Prostate gland (tissue), 2 donors: Measurements from ENCODE around the gene SEC63. TPM values are rescaled to one million over a fixed set of nuclear protein-coding genes. Genes with fewer than 3 reads are reported as not detected.

ENCODE experiments used
- DNase-seq: peaks from one replicate; pipeline ENCODE4 v3.0.0-alpha.2; 2019; ENCODE audit warnings: low spot score
- H3K27ac ChIP-seq, 2 donors: fragments of 200-600 bp; sonication (generic); 2 replicates each; pipeline ENCODE4 v1.5.1; 2017 to 2019
- H3K27me3 ChIP-seq: fragments of 200-600 bp; sonication (generic); replicated peaks from 2 replicates; pipeline ENCODE4 v1.5.1; 2019; ENCODE audit not compliant: insufficient read depth
- H3K36me3 ChIP-seq, 2 donors: fragments of 200-600 bp; sonication (generic); 1 replicate in 1 of 2; 2 replicates in 1 of 2; pipeline versions ENCODE4 v1.5.1 to v1.8.1; 2017 to 2019
- H3K4me1 ChIP-seq: fragments of 200-600 bp; sonication (generic); replicated peaks from 2 replicates; pipeline ENCODE4 v1.5.1; 2019
- H3K4me3 ChIP-seq, 2 donors: fragments of 200-600 bp; sonication (generic); 2 replicates each; pipeline ENCODE4 v1.5.1; 2017 to 2019
- H3K9me3 ChIP-seq: fragments of 200-600 bp; sonication (generic); 2 replicates; pipeline ENCODE4 v1.5.1; 2017
- POLR2A ChIP-seq: fragments of 450-650 bp; IDR thresholded peaks from one replicate; pipeline ENCODE4 v1.6.1; 2016; ENCODE audit warnings: antibody characterized with exemption, mild to moderate bottlenecking
- POLR2AphosphoS5 ChIP-seq: sonication (generic); formaldehyde crosslinking; IDR thresholded peaks from one replicate; pipeline ENCODE4 v1.6.1; 2017; ENCODE audit warnings: antibody characterized with exemption
- WGBS: methylation state at CpG from one replicate; pipeline ENCODE4 v1.1.5; 2018; 5-methylcytosine and 5-hydroxymethylcytosine counted together
- intact Hi-C: fragments of 100-400 bp; cut with DNase I; formaldehyde crosslinking; loops from one replicate; pipeline ENCODE4 v1.14.2; 2022
- total RNA-seq, 2 donors: library from RNA; depleted of rRNA; stranded (reverse); fragments of >200 nt; gene quantifications; one replicate each; pipeline ENCODE4 v1.1.0, GENCODE V29; 2016
- TF ChIP-seq, protein P1 (sequence below), 4 experiments: fragments of 200-600 bp in 2 of 4; fragments of 450-650 bp in 2 of 4; sonication (generic) in 2 of 4; IDR thresholded peaks; 1 replicate in 3 of 4; 2 replicates in 1 of 4; pipeline ENCODE4 v1.5.1; 2016 to 2019; ENCODE audit warnings: antibody characterized with exemption in 4 of 4, mild to moderate bottlenecking in 2 of 4, moderate library complexity in 2 of 4

Gene SEC63
- total RNA-seq, 2 donors from 2014 or later = 28.6 to 35.2 TPM

DNA sequence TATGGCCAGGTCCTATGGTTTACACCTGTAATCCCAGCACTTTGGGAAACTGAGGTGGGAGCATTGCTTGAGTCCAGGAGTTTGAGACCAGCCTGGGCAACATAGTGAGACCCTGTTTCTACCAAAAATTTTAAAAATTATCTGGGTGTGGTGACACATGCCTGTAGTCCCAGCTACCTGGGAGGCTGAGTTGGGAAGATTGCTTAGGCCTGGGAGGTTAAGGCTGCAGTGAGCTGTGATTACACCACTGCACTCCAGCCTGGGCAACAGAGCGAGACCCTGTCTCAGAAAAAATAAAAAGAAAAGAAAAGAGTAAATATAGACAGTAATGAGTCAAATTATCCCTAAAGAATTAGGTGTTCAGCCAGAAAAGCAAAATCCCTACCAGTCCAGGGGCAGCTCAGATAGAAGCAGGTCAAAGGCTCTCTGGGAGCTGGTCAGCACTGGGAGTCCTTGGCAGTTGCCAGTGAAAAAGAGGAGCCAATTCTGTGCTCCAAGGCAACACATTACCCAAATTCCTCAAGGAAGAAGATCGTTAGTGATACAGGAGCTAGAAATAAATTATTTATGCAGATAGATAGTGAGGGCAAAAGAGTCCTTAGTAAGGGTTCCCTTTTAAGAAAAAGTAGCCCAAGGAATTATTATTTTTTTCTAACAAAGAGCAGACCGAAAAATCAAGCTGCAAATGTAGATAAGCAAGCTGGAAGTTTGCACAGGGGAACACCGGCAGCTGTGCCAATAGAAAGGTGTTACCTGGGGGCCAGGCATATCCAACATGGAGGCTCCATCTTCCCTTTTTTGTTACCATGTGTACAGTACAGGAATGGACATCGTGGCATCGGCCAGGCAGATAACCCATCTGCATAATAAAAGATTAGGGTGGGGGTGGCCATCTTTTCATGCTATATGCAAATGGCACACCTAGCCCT lies 31.4 kb upstream of the SEC63 start:
- Histone ChIP-seq H3K27me3 (no peaks in the 10 kb centered on the region), H3K9me3 (no peaks in the 10 kb centered on the region), H3K36me3 (no peaks in the 10 kb centered on the region), H3K4me1 (no peaks in the 10 kb centered on the region), H3K27ac (no peak overlapping the region), H3K4me3 (no peak overlapping the region)
- no peak for DNase-seq
- intact Hi-C loops = loop anchor here (10.0 kb wide), 1 partner anchor 535 kb away; no protein-coding TSS in a partner anchor
- 54% methylated on average over 6 of the region's 6 CpGs for WGBS
- TF ChIP-seq POLR2AphosphoS5 (no peak), POLR2A (no peak)
- TF ChIP-seq, protein P1, sequence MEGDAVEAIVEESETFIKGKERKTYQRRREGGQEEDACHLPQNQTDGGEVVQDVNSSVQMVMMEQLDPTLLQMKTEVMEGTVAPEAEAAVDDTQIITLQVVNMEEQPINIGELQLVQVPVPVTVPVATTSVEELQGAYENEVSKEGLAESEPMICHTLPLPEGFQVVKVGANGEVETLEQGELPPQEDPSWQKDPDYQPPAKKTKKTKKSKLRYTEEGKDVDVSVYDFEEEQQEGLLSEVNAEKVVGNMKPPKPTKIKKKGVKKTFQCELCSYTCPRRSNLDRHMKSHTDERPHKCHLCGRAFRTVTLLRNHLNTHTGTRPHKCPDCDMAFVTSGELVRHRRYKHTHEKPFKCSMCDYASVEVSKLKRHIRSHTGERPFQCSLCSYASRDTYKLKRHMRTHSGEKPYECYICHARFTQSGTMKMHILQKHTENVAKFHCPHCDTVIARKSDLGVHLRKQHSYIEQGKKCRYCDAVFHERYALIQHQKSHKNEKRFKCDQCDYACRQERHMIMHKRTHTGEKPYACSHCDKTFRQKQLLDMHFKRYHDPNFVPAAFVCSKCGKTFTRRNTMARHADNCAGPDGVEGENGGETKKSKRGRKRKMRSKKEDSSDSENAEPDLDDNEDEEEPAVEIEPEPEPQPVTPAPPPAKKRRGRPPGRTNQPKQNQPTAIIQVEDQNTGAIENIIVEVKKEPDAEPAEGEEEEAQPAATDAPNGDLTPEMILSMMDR (IDR thresholded peaks at IDR 0.05) = no peak

DNA sequence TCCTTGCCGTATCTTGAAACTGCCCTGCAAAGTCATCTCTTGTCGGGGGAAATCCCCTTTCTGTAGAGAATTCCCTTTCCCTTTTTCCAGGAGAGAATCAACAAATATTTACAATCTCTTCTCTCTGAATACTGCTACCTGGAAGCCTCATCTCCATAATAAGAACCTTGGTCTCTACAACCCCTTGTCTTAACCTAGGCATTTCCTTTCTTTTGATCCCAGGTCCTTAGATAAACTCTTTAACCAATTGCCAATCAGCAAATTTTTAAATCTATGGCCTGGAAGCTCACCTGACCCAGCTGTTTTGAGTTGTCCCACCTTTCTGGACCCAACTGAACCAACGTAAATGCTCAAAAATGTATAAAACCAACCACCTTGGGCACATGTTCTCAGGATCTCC lies 30.6 kb upstream of the SEC63 start:
- TF ChIP-seq POLR2AphosphoS5 (no peak), POLR2A (no peak)
- TF ChIP-seq, protein P1 (IDR thresholded peaks at IDR 0.05) = no peak
- Histone ChIP-seq H3K27me3 (no peaks in the 10 kb centered on the region), H3K36me3 (no peaks in the 10 kb centered on the region), H3K4me3 (no peak overlapping the region), H3K4me1 (no peaks in the 10 kb centered on the region), H3K9me3 (no peaks in the 10 kb centered on the region), H3K27ac (no peak overlapping the region)
- no peak for DNase-seq
- intact Hi-C loops = loop anchor here (10.0 kb wide), 1 partner anchor 536 kb away; no protein-coding TSS in a partner anchor
- WGBS = 82% methylated on average over 3 of the region's 3 CpGs

DNA sequence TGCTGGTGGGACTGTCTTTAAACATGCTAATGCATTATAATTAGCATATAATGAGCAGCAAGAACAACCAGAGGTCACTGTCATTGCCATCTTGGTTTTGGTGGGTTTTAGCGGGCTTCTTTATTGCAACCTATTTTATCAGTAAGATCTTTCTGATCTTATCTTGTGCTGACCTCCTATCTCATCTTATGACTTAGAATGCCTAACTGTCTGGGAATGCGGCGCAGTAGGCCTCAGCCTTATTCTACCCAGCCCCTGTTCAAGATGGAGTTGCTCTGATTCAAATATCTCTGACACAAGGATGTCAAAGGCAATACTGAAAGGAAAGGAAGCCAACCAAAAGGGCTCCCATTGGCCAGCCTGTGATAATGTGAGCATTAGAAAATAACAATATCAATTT lies 29.8 kb upstream of the SEC63 start:
- TF ChIP-seq POLR2AphosphoS5 (no peak), POLR2A (no peak)
- TF ChIP-seq, protein P1 (IDR thresholded peaks at IDR 0.05) = no peak
- no peak for DNase-seq
- no peaks in the 10 kb centered on the region for H3K27me3 ChIP-seq
- no peaks in the 10 kb centered on the region for H3K36me3 ChIP-seq
- no peak overlapping the region for H3K4me3 ChIP-seq
- intact Hi-C loops = loop anchor here (10.0 kb wide), 1 partner anchor 537 kb away; no protein-coding TSS in a partner anchor
- no peaks in the 10 kb centered on the region for H3K9me3 ChIP-seq
- no peaks in the 10 kb centered on the region for H3K4me1 ChIP-seq
- 97% methylated on average over 3 of the region's 3 CpGs for WGBS
- H3K27ac ChIP-seq = no peak overlapping the region

DNA sequence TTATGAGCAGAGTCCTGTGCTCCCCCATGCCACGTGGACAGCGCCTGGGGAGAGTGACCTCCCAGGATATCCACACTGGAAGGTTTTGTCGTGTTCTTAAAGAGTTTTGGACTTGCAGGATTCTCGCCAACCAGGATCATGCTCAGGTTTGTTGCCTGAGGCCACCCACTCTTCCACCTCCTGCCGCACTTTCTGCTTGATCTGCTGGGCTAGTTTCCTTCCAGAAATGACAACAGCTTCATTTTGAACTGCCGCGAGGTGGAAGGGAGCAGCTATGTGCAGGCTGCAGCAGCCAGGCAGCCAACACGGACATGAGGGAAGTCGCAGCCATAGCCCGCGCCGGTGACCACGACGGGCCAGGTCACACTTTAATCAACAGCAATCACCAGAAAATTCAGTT lies 27.7 kb upstream of the SEC63 start:
- TF ChIP-seq, protein P1 (IDR thresholded peaks at IDR 0.05) = no peak
- TF ChIP-seq POLR2A = no peak
- TF ChIP-seq POLR2AphosphoS5 = no peak
- no peaks in the 10 kb centered on the region for H3K36me3 ChIP-seq
- H3K27ac ChIP-seq = no peak overlapping the region
- H3K9me3 ChIP-seq = no peaks in the 10 kb centered on the region
- no peak for DNase-seq
- WGBS = 84% methylated on average over 14 of the region's 14 CpGs
- no peaks in the 10 kb centered on the region for H3K4me1 ChIP-seq
- intact Hi-C loops = loop anchor here (10.0 kb wide), 1 partner anchor 539 kb away; no protein-coding TSS in a partner anchor
- no peaks in the 10 kb centered on the region for H3K27me3 ChIP-seq
- no peak overlapping the region for H3K4me3 ChIP-seq
